Kidney epithelial cell (primary cell): ENCODE results near the gene PCDHB16. TPM values are rescaled to one million over a fixed set of nuclear protein-coding genes. Genes with fewer than 3 reads are reported as not detected.
"Not testable (repeated sequence)": the region's sequence is repeated elsewhere in the genome, so short reads cannot be mapped to it uniquely, and the experiment has no call there.

Experiments used
- DNase-seq: peaks from one replicate; pipeline ENCODE4 v3.0.0-alpha.2; 2010; ENCODE audit warnings: low read depth
- H3K27me3 ChIP-seq: 2 replicates; pipeline ENCODE4 v1.6.0; 2011; ENCODE audit warnings: low read length; ENCODE audit not compliant: control insufficient read depth, insufficient read depth
- H3K36me3 ChIP-seq: 2 replicates; pipeline ENCODE4 v1.5.1; 2011; ENCODE audit warnings: low read length; ENCODE audit not compliant: control insufficient read depth, insufficient read depth
- H3K4me3 ChIP-seq: 2 replicates; pipeline ENCODE4 v1.5.1; 2011; ENCODE audit warnings: low read depth, mild to moderate bottlenecking, control low read depth, low read length
- CTCF ChIP-seq: IDR thresholded peaks from 2 replicates; pipeline ENCODE4 v1.5.1; 2011; ENCODE audit warnings: mild to moderate bottlenecking, moderate library complexity, low read length, control low read depth, inconsistent platforms; ENCODE audit not compliant: insufficient read depth, poor library complexity, severe bottlenecking
- total RNA-seq: library from RNA; depleted of rRNA; stranded (reverse); fragments of >200 nt; gene quantifications from 2 replicates; pipeline ENCODE4 v1.2.3, GENCODE V29; 2015

Gene PCDHB16
- total RNA-seq, 1 donor from 2014 or later: 0.92 TPM

GRCh38 chr5:141150993-141151325 lies 31.2 kb upstream of the PCDHB16 start:
- no peak for TF ChIP-seq CTCF
- H3K36me3 ChIP-seq: no peaks in the 10 kb centered on the region
- no peak overlapping the region for H3K4me3 ChIP-seq
- H3K27me3 ChIP-seq: no peaks in the 10 kb centered on the region
- no peak for DNase-seq

- not testable (repeated sequence) for H3K27me3 ChIP-seq, H3K4me3 ChIP-seq, DNase-seq, H3K36me3 ChIP-seq
Observed at GRCh38 chr5:141151632-141152031, 30.6 kb upstream of the PCDHB16 start.

GRCh38 chr5:141152096-141152495 lies 30.1 kb upstream of the PCDHB16 start:
- not testable (repeated sequence) for H3K27me3 ChIP-seq, DNase-seq, H3K36me3 ChIP-seq, H3K4me3 ChIP-seq

GRCh38 chr5:141155540-141156374 lies 26.4 kb upstream of the PCDHB16 start:
- no peak for DNase-seq
- TF ChIP-seq CTCF: no peak
- no peaks in the 10 kb centered on the region for H3K36me3 ChIP-seq
- no peak overlapping the region for H3K4me3 ChIP-seq
- H3K27me3 ChIP-seq: no peaks in the 10 kb centered on the region

- H3K27me3 ChIP-seq, DNase-seq, H3K36me3 ChIP-seq, H3K4me3 ChIP-seq: not testable (repeated sequence)
Observed at GRCh38 chr5:141157356-141157755, 24.8 kb upstream of the PCDHB16 start.

- DNase-seq, H3K4me3 ChIP-seq, H3K27me3 ChIP-seq, H3K36me3 ChIP-seq: not testable (repeated sequence)
Observed at GRCh38 chr5:141157901-141158300, 24.3 kb upstream of the PCDHB16 start.

- peak; percentile 25 for TF ChIP-seq CTCF
- DNase-seq: no peak
Observed at GRCh38 chr5:141172381-141173204, 9.6 kb upstream of the PCDHB16 start, which contains the start of gene PCDHB7. TSS of gene PCDHB7 (plus strand) at chr5:141172644. CDS start at chr5:141172836, 192 bp downstream.

GRCh38 chr5:141174291-141175104 lies 7.7 kb upstream of the PCDHB16 start:
- DNase-seq, H3K36me3 ChIP-seq, H3K4me3 ChIP-seq, H3K27me3 ChIP-seq: not testable (repeated sequence)

More at GRCh38 chr5:141172381-141173204, 9.6 kb upstream of the PCDHB16 start, which contains the start of gene PCDHB7:
- Histone ChIP-seq H3K36me3 (no peaks in the 10 kb centered on the region), H3K27me3 (no peaks in the 10 kb centered on the region), H3K4me3 (no peak within 1 kb of the TSS)
